CD1c-positive myeloid dendritic cell (primary cell): ENCODE data around the gene ARHGAP6.

ENCODE experiments used
- DNase-seq: peaks from one replicate; pipeline ENCODE4 v3.0.0-alpha.2; 2016; ENCODE audit errors: extremely low spot score

The ARHGAP6 gene

DNA sequence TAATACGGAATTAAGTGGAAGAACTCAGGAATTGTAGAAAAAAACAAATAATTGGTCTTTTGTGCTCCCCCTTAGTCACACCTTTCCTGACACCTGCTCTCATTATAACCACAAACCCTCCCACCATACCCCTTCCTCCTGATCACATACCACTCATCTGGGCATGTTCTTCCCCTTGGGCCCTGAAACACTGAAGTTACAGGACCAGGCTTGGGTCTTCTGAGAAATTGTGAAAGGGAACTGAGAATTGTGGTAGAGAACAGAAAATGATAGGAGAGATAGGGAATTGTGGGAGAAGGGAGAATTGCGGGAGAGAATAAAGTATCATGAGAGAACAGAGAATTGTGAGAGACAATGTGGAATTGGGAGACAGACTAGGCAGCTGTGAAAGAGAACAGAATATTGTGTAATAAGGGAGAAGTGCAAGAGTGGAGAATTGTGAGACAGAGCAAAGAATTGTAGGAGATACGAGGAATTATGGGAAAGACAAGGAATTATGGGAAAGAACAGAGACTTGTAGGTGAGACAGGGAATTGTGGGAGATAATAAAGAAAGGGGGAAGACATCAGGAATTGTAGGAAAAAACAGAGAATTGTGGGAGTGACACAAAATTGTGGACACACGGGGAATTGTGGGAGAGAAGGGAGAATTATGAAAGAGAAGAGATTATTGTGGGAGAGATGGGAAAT, 557.3 kb downstream of the ARHGAP6 start:
- peak; percentile 24 for DNase-seq

DNA sequence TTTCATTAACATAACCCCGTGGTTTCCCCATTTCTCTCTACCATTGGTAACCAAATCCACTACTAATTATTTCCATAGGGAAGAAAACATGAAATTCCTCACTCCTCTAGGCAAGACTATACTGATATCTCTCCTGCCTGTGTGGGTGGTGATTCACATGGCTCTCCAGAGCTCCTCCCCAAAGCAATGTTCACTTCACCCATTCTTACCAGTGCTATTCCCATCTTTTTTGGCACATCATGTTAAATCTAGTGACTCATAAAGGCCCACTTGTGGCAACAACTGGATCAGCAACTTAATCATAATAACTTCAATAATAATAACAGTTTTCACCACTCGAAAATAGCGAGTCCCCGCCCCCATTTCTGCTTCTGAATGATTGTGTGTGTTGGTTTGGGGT, 560.6 kb downstream of the ARHGAP6 start:
- no peak for DNase-seq

DNA sequence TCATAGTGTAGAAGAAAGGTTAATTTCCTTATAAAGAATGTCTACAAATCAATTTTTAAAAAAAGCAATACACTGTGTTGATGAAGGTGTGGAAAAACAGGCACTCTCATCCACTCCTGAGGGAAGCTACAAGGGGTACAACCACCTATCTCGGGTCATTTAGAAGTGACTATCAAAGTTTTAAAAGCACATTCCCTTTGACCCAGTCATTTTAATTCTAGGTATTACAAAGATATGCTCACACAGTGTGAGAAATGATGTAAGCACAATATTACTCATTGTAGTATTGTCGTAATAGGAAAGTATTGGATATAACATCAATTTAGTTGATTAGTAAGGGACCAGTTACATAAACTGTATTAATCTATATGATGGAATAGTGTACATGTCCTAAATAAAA, 562.0 kb downstream of the ARHGAP6 start:
- DNase-seq, result no peak

DNA sequence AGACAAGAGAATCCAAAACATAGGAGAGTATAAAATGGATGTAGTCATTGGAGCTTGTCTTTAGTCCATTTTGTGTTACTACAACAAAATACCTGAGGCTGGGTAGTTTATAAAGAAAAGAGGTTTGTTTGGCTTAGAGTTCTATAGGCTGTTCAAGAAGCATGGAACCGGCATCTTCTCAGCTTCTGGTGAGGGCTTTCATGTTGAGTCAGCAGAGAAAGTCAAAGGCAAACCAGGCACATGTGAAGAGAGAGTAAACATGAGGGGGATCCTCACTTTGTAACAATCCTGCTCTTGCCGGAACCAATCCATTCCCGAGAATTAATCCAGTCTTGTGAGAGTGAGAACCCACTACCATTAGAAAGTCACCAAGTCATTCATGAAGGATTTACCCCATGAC, 562.7 kb downstream of the ARHGAP6 start:
- DNase-seq, result no peak

DNA sequence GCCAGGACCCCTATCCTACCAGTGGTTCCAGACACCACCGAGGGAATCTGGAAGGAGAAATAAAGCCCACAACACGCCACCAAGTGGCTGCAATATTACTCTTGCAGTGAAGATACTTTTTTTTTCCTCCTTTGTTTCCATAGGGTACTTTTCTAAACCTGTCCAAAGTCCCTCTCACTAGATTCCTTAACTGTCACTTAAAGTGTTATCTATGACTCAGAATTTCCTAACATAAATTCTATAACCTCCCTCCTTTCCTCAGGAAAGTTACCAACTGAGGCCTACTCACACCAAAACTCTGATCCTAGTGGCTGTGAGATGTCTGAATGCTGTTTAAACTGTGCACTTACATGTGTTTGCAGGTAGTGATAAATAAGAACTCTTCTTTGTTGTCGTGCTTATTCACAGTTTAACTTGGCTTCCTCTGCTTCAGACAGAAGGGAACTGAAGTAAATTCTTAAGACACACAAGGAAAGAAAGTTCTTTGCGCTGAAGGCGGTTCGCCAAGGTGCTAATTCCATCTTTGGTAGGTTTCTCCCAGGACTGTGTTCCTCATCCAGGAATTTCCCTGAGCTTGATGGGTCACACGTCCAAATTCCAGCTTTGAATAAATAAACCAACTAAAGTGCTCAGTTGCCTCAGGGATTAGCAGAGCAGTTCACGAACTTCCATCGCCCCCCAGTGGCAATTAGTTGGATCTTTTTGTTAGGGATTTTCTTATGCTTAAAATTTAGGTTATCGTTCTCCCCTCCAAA, 565.3 kb downstream of the ARHGAP6 start:
- no peak for DNase-seq

DNA sequence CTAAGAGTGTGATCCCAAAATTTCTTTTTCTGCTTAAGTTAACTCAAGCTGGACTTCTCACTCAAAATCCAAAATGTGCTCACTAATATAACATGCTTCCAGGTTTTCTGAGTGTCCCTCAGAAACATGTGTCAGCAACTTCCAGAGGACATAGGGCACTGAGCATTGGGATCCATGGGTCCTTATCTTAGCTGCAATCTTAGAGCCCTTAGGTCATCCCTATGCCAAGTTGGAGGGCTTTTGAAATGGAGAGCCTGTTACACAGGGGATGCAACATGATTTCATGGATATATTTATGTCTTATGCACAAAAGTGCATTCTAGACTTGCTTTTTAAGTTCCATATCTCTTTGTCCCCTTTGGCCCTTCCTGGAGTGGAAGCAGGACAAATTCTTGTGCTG, 566.3 kb downstream of the ARHGAP6 start:
- DNase-seq, result no peak

DNA sequence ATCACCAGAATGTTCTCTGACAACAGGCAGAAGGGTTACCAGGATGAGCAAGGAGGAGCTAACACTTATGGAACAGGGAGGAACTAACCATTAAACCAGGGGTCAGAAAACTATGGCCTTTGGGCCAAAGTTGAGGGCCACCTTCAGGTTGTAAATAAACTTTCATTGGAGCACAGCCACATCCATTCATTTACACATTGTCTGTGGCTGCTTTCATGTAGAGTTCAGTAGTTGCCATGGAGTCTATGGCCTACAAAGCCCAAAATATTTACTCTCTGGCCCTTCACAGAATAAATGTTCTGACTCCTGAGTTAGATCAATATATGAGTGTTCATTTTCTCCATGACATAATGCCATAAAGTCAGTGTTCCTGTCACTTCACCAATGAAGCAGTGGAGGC, 567.8 kb downstream of the ARHGAP6 start:
- DNase-seq, result no peak

DNA sequence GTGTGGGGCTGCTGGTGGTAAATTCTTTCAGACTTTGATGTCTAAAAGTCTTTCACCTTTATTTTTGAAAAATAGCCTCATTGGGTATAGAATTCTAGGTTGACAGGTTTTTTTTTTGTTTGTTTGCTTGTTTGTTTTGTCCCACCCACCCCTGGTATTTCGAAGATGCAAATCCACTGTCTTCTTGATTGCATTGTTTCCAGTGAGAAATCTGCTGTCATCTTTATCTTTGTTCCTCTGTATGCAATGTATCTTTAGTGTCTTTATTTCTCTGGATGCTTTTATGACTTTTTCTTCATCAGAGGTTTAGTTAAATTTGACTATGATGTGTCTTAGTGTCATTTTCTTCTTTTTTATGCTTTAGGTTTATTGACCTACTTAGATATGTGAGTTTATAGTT, 575.9 kb downstream of the ARHGAP6 start:
- no peak for DNase-seq
